SK-N-SH treated with all-trans-retinoic acid at 6 μM for 48 hours (cell line): ENCODE data around the gene LPAR2.

Experiments
- TCF4 ChIP-seq: fragments of 250-450 bp; sonication (Bioruptor Pico); IDR thresholded peaks from 2 replicates; pipeline ENCODE4 v1.8.0; 2021; ENCODE audit warnings: mild to moderate bottlenecking, moderate library complexity, borderline replicate concordance
- TF ChIP-seq, protein P1 (sequence below): fragments of 250-450 bp; sonication (Bioruptor Pico); IDR thresholded peaks from 2 replicates; pipeline ENCODE4 v1.5.0; 2020; ENCODE audit warnings: mild to moderate bottlenecking, moderate library complexity
- TF ChIP-seq, protein P2 (sequence below): fragments of 250-450 bp; sonication (Bioruptor Pico); IDR thresholded peaks from 2 replicates; pipeline ENCODE4 v1.8.0; 2020; ENCODE audit warnings: mild to moderate bottlenecking, moderate library complexity, borderline replicate concordance

DNA sequence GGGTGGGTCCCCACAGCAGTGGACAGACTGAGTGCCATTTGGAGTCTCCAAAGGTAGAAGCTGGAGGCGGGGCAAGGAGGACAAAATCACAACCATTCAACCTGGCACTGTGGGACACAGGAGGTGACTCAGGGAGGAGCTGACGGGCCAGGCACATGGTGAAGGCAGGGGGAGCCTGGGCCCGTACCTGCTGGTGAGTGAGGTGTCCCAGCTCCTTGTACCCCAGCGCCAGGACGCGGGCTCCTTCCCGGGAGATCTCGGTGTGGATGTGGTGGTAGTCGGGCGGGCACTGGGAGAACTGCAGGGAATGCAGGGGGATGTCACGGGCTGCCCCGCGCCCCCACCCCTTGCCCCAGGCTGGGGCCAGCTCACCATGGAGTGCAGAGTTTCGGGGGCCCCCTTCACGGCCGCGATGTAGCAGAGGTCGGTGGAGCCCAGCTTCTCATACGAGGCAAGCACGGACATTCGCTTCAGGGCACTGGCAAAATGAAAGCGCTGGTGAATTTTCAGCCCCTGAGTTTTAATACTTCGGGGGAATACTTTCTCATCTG, 25.7 kb upstream of the LPAR2 start:
- TF ChIP-seq, protein P1, sequence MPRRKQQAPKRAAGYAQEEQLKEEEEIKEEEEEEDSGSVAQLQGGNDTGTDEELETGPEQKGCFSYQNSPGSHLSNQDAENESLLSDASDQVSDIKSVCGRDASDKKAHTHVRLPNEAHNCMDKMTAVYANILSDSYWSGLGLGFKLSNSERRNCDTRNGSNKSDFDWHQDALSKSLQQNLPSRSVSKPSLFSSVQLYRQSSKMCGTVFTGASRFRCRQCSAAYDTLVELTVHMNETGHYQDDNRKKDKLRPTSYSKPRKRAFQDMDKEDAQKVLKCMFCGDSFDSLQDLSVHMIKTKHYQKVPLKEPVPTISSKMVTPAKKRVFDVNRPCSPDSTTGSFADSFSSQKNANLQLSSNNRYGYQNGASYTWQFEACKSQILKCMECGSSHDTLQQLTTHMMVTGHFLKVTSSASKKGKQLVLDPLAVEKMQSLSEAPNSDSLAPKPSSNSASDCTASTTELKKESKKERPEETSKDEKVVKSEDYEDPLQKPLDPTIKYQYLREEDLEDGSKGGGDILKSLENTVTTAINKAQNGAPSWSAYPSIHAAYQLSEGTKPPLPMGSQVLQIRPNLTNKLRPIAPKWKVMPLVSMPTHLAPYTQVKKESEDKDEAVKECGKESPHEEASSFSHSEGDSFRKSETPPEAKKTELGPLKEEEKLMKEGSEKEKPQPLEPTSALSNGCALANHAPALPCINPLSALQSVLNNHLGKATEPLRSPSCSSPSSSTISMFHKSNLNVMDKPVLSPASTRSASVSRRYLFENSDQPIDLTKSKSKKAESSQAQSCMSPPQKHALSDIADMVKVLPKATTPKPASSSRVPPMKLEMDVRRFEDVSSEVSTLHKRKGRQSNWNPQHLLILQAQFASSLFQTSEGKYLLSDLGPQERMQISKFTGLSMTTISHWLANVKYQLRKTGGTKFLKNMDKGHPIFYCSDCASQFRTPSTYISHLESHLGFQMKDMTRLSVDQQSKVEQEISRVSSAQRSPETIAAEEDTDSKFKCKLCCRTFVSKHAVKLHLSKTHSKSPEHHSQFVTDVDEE (CRISPR knock-in tag) = no peak
- TF ChIP-seq TCF4 (CRISPR knock-in tag) = no peak
- TF ChIP-seq, protein P2, sequence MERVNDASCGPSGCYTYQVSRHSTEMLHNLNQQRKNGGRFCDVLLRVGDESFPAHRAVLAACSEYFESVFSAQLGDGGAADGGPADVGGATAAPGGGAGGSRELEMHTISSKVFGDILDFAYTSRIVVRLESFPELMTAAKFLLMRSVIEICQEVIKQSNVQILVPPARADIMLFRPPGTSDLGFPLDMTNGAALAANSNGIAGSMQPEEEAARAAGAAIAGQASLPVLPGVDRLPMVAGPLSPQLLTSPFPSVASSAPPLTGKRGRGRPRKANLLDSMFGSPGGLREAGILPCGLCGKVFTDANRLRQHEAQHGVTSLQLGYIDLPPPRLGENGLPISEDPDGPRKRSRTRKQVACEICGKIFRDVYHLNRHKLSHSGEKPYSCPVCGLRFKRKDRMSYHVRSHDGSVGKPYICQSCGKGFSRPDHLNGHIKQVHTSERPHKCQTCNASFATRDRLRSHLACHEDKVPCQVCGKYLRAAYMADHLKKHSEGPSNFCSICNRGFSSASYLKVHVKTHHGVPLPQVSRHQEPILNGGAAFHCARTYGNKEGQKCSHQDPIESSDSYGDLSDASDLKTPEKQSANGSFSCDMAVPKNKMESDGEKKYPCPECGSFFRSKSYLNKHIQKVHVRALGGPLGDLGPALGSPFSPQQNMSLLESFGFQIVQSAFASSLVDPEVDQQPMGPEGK (CRISPR knock-in tag) = no peak
